GM10847 (cell line): ENCODE measurements around the gene PSMB4.

Experiments
- POLR2A ChIP-seq: IDR thresholded peaks from 2 replicates; pipeline ENCODE4 v1.6.1; 2011; ENCODE audit not compliant: insufficient read length; ENCODE audit errors: extremely low read depth

The PSMB4 gene

GRCh38 chr1:151399324-151400171 is at the start of gene PSMB4:
PSMB4 (plus strand) TSS chr1:151399573; CDS start chr1:151399588, 15 bp downstream.
- TF ChIP-seq POLR2A: peak; percentile 66

GRCh38 chr1:151352021-151352718 is 47.2 kb upstream of the PSMB4 start:
- no peak for TF ChIP-seq POLR2A

- no peak for TF ChIP-seq POLR2A
Measured at GRCh38 chr1:151356696-151357095, 42.7 kb upstream of the PSMB4 start.

- no peak for TF ChIP-seq POLR2A
Measured at GRCh38 chr1:151361883-151362282, 37.5 kb upstream of the PSMB4 start.

- TF ChIP-seq POLR2A: no peak
Measured at GRCh38 chr1:151362308-151363155, 36.8 kb upstream of the PSMB4 start.

GRCh38 chr1:151364996-151365395 is 34.4 kb upstream of the PSMB4 start:
- no peak for TF ChIP-seq POLR2A

- TF ChIP-seq POLR2A: no peak
Measured at GRCh38 chr1:151367658-151368392, 31.5 kb upstream of the PSMB4 start.

- TF ChIP-seq POLR2A: no peak
Measured at GRCh38 chr1:151368393-151369301, 30.7 kb upstream of the PSMB4 start.

GRCh38 chr1:151369302-151369610 is 30.1 kb upstream of the PSMB4 start:
- no peak for TF ChIP-seq POLR2A

GRCh38 chr1:151369621-151370048 is 29.7 kb upstream of the PSMB4 start:
- no peak for TF ChIP-seq POLR2A

GRCh38 chr1:151370211-151370911 is 29.0 kb upstream of the PSMB4 start:
- TF ChIP-seq POLR2A: no peak

- no peak for TF ChIP-seq POLR2A
Measured at GRCh38 chr1:151371370-151372057, 27.9 kb upstream of the PSMB4 start.
